SK-N-SH (cell line): ENCODE measurements around the gene SPECC1L. TPM values are rescaled to one million over a fixed set of nuclear protein-coding genes. Genes with fewer than 3 reads are reported as not detected.

ENCODE experiments used
- CHD2 ChIP-seq: fragments of 150-350 bp; IDR thresholded peaks from 2 replicates; pipeline ENCODE4 v1.6.1; 2018; ENCODE audit warnings: low read length; ENCODE audit not compliant: partially characterized antibody
- CTCF ChIP-seq: fragments of 200-600 bp; sonication (generic); IDR thresholded peaks from 2 replicates; pipeline ENCODE4 v1.6.1; 2017; ENCODE audit warnings: antibody characterized with exemption, mild to moderate bottlenecking, moderate library complexity
- EZH2phosphoT487 ChIP-seq: fragments of 200-600 bp; sonication (generic); IDR thresholded peaks from 2 replicates; pipeline ENCODE4 v1.6.1; 2017; ENCODE audit warnings: low read depth, mixed run types, mild to moderate bottlenecking, antibody characterized with exemption, moderate library complexity, borderline replicate concordance
- FOXJ3 ChIP-seq: sonication (generic); formaldehyde crosslinking; IDR thresholded peaks from 2 replicates; pipeline ENCODE4 v1.5.1; 2020; ENCODE audit warnings: mild to moderate bottlenecking, missing genetic modification reagents
- FOXM1 ChIP-seq: IDR thresholded peaks from 2 replicates; pipeline ENCODE4 v1.4.0; 2012; ENCODE audit warnings: low read depth, mild to moderate bottlenecking
- IRF3 ChIP-seq: fragments of 150-350 bp; IDR thresholded peaks from 2 replicates; pipeline ENCODE4 v1.6.1; 2016; ENCODE audit warnings: mild to moderate bottlenecking, low read depth, low read length
- JUND ChIP-seq: IDR thresholded peaks from 2 replicates; pipeline ENCODE4 v1.4.0; 2012
- MAX ChIP-seq: IDR thresholded peaks from 2 replicates; pipeline ENCODE4 v1.4.0; 2012; ENCODE audit warnings: low read depth
- MEF2A ChIP-seq: IDR thresholded peaks from 2 replicates; pipeline ENCODE4 v1.4.0; 2012; ENCODE audit warnings: low read depth, borderline replicate concordance
- MXI1 ChIP-seq: IDR thresholded peaks from 2 replicates; pipeline ENCODE4 v1.6.1; 2012; ENCODE audit warnings: mild to moderate bottlenecking, low read depth, low read length, improper control_type of control experiment
- NRF1 ChIP-seq: IDR thresholded peaks from 2 replicates; pipeline ENCODE4 v1.6.1; 2012; ENCODE audit warnings: low read depth, mild to moderate bottlenecking, low read length
- REST ChIP-seq: IDR thresholded peaks from 2 replicates; pipeline ENCODE4 v1.6.1; 2012; ENCODE audit warnings: mild to moderate bottlenecking, low read depth, low read length, moderate library complexity
- RFX5 ChIP-seq: IDR thresholded peaks from 2 replicates; pipeline ENCODE4 v1.6.1; 2012; ENCODE audit warnings: mild to moderate bottlenecking, improper control_type of control experiment, low read length
- RXRA ChIP-seq: IDR thresholded peaks from 2 replicates; pipeline ENCODE4 v1.4.0; 2012; ENCODE audit warnings: low read depth, mild to moderate bottlenecking, borderline replicate concordance
- SIN3A ChIP-seq: IDR thresholded peaks from 2 replicates; pipeline ENCODE4 v1.6.1; 2012; ENCODE audit warnings: low read depth, mild to moderate bottlenecking, low read length, moderate library complexity, borderline replicate concordance
- USF1 ChIP-seq: IDR thresholded peaks from 2 replicates; pipeline ENCODE4 v1.4.0; 2012; ENCODE audit warnings: low read depth, borderline replicate concordance
- USF2 ChIP-seq: fragments of 150-350 bp; IDR thresholded peaks from 2 replicates; pipeline ENCODE4 v1.6.1; 2017; ENCODE audit warnings: antibody characterized with exemption, low read length, low read depth, borderline replicate concordance
- polyA plus RNA-seq, 3 experiments: library from polyadenylated mRNA; depleted of rRNA; stranded (reverse); fragments of >200 nt; gene quantifications; 2 replicates each; pipeline ENCODE4 v1.2.3, GENCODE V29; 2012

SPECC1L gene
- polyA plus RNA-seq, 1 of the 3 experiments (the other 2 are of a cell fraction), result 22.9 TPM

GRCh38 chr22:24402460-24403192 is 132.0 kb downstream of the SPECC1L start (continued):
- TF ChIP-seq IRF3 (no peak), MXI1 (peak; percentile 68), REST (peak; percentile 84), JUND (peak; percentile 89), RXRA (peak; percentile 42; the same call in 1 of the 2 replicates), CTCF (no peak), RFX5 (no peak), FOXM1 (no peak), MEF2A (peak; percentile 97), EZH2phosphoT487 (no peak), CHD2 (peak; percentile 17), USF2 (no peak; the same call in 1 of the 2 replicates), NRF1 (no peak), SIN3A (peak; percentile 91; the same call in 1 of the 2 replicates), USF1 (no peak), MAX (peak; percentile 81), FOXJ3 (peak; percentile 76)
